Measurements from ENCODE around the gene FBLIM1.

DNA sequence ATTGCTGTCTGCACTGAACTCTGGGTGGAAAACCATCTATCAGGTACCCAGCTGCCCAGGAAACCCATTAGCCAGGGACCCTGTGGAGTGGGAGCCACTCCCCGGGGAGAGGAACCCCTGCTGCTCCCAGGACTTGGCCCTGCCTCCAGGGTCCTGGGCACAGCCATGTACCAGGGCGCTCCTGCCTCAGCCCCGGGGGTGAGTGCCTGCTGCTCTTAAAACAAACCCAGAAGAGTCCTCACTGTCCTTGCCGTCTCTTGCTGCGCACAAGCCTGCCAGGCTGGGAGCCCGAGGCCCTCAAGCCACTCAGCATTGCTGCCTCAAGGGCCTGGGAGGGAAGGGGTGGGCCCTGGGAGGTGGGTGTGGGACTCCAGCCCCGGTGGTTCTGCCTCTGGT is 25.9 kb upstream of the FBLIM1 start:
- TF ChIP-seq YY1 (tag by site-specific recombination; IDR thresholded peaks at IDR 0.05) (no peak), SP2 (tag by site-specific recombination; IDR thresholded peaks at IDR 0.05) (no peak), ZBTB7A (tag by site-specific recombination; IDR thresholded peaks at IDR 0.05; ENCODE audit: low read depth) (no peak)
- TF ChIP-seq, protein P1, sequence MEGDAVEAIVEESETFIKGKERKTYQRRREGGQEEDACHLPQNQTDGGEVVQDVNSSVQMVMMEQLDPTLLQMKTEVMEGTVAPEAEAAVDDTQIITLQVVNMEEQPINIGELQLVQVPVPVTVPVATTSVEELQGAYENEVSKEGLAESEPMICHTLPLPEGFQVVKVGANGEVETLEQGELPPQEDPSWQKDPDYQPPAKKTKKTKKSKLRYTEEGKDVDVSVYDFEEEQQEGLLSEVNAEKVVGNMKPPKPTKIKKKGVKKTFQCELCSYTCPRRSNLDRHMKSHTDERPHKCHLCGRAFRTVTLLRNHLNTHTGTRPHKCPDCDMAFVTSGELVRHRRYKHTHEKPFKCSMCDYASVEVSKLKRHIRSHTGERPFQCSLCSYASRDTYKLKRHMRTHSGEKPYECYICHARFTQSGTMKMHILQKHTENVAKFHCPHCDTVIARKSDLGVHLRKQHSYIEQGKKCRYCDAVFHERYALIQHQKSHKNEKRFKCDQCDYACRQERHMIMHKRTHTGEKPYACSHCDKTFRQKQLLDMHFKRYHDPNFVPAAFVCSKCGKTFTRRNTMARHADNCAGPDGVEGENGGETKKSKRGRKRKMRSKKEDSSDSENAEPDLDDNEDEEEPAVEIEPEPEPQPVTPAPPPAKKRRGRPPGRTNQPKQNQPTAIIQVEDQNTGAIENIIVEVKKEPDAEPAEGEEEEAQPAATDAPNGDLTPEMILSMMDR (tag by site-specific recombination; IDR thresholded peaks at IDR 0.05), result no peak

Measured in HEK293 (cell line).